ENCODE results near the gene BCL6B.
"Not testable (repeated sequence)": the region's sequence is repeated elsewhere in the genome, so short reads cannot be mapped to it uniquely, and the experiment has no call there.

BCL6B gene

GRCh38 chr17:7022781-7023571, at the start of gene BCL6B:
Gene BCL6B (plus strand): TSS chr17:7023050. CDS start chr17:7023672, 622 bp downstream.
- no peak for DNase-seq

GRCh38 chr17:6979440-6979839, 43.4 kb upstream of the BCL6B start:
- not testable (repeated sequence) for DNase-seq

GRCh38 chr17:6981426-6981825, 41.4 kb upstream of the BCL6B start:
- no peak for DNase-seq

- DNase-seq: no peak
These were observed 37.6 kb upstream of the BCL6B start for GRCh38 chr17:6985266-6985665.

GRCh38 chr17:6986676-6987075, 36.2 kb upstream of the BCL6B start:
- DNase-seq: no peak

- DNase-seq: no peak
These were observed 33.1 kb upstream of the BCL6B start for GRCh38 chr17:6989779-6990178.

- not testable (repeated sequence) for DNase-seq
These were observed 29.2 kb upstream of the BCL6B start for GRCh38 chr17:6993613-6994056.

GRCh38 chr17:6994118-6994598, 28.7 kb upstream of the BCL6B start:
- no peak for DNase-seq

- no peak for DNase-seq
These were observed 28.1 kb upstream of the BCL6B start for GRCh38 chr17:6994666-6995256.

GRCh38 chr17:6995500-6996255, 27.2 kb upstream of the BCL6B start, which contains the start of gene ALOX12:
Gene ALOX12 (plus strand): TSS chr17:6996049. CDS start chr17:6996118, 69 bp downstream.
- no peak for DNase-seq

- no peak for DNase-seq
These were observed 26.4 kb upstream of the BCL6B start for GRCh38 chr17:6996256-6997011.

- no peak for DNase-seq
These were observed 25.7 kb upstream of the BCL6B start for GRCh38 chr17:6997171-6997570.

- no peak for DNase-seq
These were observed 23.9 kb upstream of the BCL6B start for GRCh38 chr17:6998855-6999508.

GRCh38 chr17:7001318-7001961, 21.4 kb upstream of the BCL6B start:
- peak; percentile 84 for DNase-seq

GRCh38 chr17:7002288-7003047, 20.4 kb upstream of the BCL6B start:
- DNase-seq: no peak

- no peak for DNase-seq
These were observed 19.1 kb upstream of the BCL6B start for GRCh38 chr17:7003745-7004144.

GRCh38 chr17:7004398-7005253, 18.2 kb upstream of the BCL6B start:
- no peak for DNase-seq

- no peak for DNase-seq
These were observed 17.1 kb upstream of the BCL6B start for GRCh38 chr17:7005716-7006115.

- no peak for DNase-seq
These were observed 15.7 kb upstream of the BCL6B start for GRCh38 chr17:7007143-7007542.

GRCh38 chr17:7010523-7010922, 12.3 kb upstream of the BCL6B start:
- no peak for DNase-seq

All from activated effector memory CD4-positive, alpha-beta T cell treated with anti-CD3 and anti-CD28 coated beads, Interleukin-2, amount 50 U/mL, for 16 hours (primary cell).